H9 (cell line): Measurements from ENCODE around the gene MASTL. TPM values are rescaled to one million over a fixed set of nuclear protein-coding genes. Genes with fewer than 3 reads are reported as not detected.

Experiments
- DNase-seq: peaks from one replicate; pipeline ENCODE4 v3.0.0-alpha.2; 2017
- H2AFZ ChIP-seq: one replicate; pipeline ENCODE4 v1.6.1; 2013; ENCODE audit warnings: mild to moderate bottlenecking, low read length, control low read depth, moderate library complexity
- H2AK5ac ChIP-seq: 2 replicates; pipeline ENCODE4 v1.6.1; 2013; ENCODE audit warnings: low read length, control low read depth, mixed read lengths; ENCODE audit not compliant: insufficient read length
- H2BK120ac ChIP-seq: one replicate; pipeline ENCODE4 v1.6.1; 2013; ENCODE audit warnings: low read depth, mild to moderate bottlenecking, low read length, control low read depth, inconsistent platforms; ENCODE audit not compliant: poor library complexity, severe bottlenecking
- H2BK12ac ChIP-seq: 2 replicates; pipeline ENCODE4 v1.6.1; 2013; ENCODE audit warnings: low read length, control low read depth, mixed read lengths, low read depth; ENCODE audit not compliant: insufficient read length
- H2BK15ac ChIP-seq: 2 replicates; pipeline ENCODE4 v1.6.1; 2013; ENCODE audit warnings: low read depth, low read length, control low read depth
- H2BK20ac ChIP-seq: one replicate; pipeline ENCODE4 v1.6.1; 2013; ENCODE audit warnings: low read depth, mild to moderate bottlenecking, low read length, control low read depth, inconsistent platforms; ENCODE audit not compliant: poor library complexity, severe bottlenecking
- H2BK5ac ChIP-seq: 2 replicates; pipeline ENCODE4 v1.6.1; 2013; ENCODE audit warnings: low read length, control low read depth, mixed read lengths; ENCODE audit not compliant: insufficient read length
- H3K14ac ChIP-seq: 2 replicates; pipeline ENCODE4 v1.6.1; 2013; ENCODE audit warnings: low read length, control low read depth; ENCODE audit not compliant: insufficient read depth
- H3K18ac ChIP-seq: 2 replicates; pipeline ENCODE4 v1.6.1; 2013; ENCODE audit warnings: low read depth, mild to moderate bottlenecking, mixed read lengths, low read length, control low read depth; ENCODE audit not compliant: insufficient read length
- H3K23ac ChIP-seq: 2 replicates; pipeline ENCODE4 v1.6.1; 2013; ENCODE audit warnings: low read length, control low read depth, mixed read lengths, low read depth; ENCODE audit not compliant: insufficient read length
- H3K23me2 ChIP-seq: 2 replicates; pipeline ENCODE4 v1.6.1; 2013; ENCODE audit warnings: low read depth, mild to moderate bottlenecking, mixed read lengths, low read length, control low read depth; ENCODE audit not compliant: insufficient read length, poor library complexity, severe bottlenecking
- H3K27ac ChIP-seq: 2 replicates; pipeline ENCODE4 v1.5.1; 2013; ENCODE audit warnings: low read length, control low read depth, mixed read lengths, low read depth; ENCODE audit not compliant: insufficient read length
- H3K27me3 ChIP-seq: 2 replicates; pipeline ENCODE4 v1.6.1; 2013; ENCODE audit warnings: low read length, control low read depth, inconsistent platforms; ENCODE audit not compliant: insufficient read depth
- H3K4ac ChIP-seq: 2 replicates; pipeline ENCODE4 v1.6.1; 2013; ENCODE audit warnings: low read depth, mild to moderate bottlenecking, control low read depth, inconsistent platforms, low read length, moderate library complexity
- H3K4me1 ChIP-seq: 2 replicates; pipeline ENCODE4 v1.6.1; 2013; ENCODE audit warnings: low read length, control low read depth, inconsistent platforms; ENCODE audit not compliant: insufficient read depth
- H3K4me2 ChIP-seq: 2 replicates; pipeline ENCODE4 v1.6.1; 2013; ENCODE audit warnings: low read length, control low read depth, mixed read lengths; ENCODE audit not compliant: insufficient read length, insufficient read depth
- H3K56ac ChIP-seq: 2 replicates; pipeline ENCODE4 v1.6.1; 2013; ENCODE audit warnings: low read depth, mild to moderate bottlenecking, mixed read lengths, low read length, control low read depth; ENCODE audit not compliant: insufficient read length
- H3K79me1 ChIP-seq: 2 replicates; pipeline ENCODE4 v1.6.1; 2013; ENCODE audit warnings: low read depth, mild to moderate bottlenecking, moderate library complexity, low read length, control low read depth, inconsistent platforms; ENCODE audit not compliant: insufficient read depth, poor library complexity, severe bottlenecking
- H3K79me2 ChIP-seq: 2 replicates; pipeline ENCODE4 v1.6.1; 2013; ENCODE audit warnings: low read length, control low read depth, inconsistent platforms; ENCODE audit not compliant: insufficient read depth
- H3K9ac ChIP-seq: 2 replicates; pipeline ENCODE4 v1.6.1; 2013; ENCODE audit warnings: low read length, control low read depth, mixed read lengths; ENCODE audit not compliant: insufficient read length; ENCODE audit errors: extremely low read depth
- H3K9me3 ChIP-seq: one replicate; pipeline ENCODE4 v1.6.1; 2013; ENCODE audit warnings: low read depth, low read length, inconsistent platforms; ENCODE audit not compliant: control insufficient read depth
- H3T11ph ChIP-seq: one replicate; pipeline ENCODE4 v1.6.1; 2013; ENCODE audit warnings: mild to moderate bottlenecking, low read length, control low read depth, inconsistent platforms
- H4K20me1 ChIP-seq: one replicate; pipeline ENCODE4 v1.6.1; 2013; ENCODE audit not compliant: control insufficient read depth, insufficient read length, insufficient read depth
- H4K5ac ChIP-seq: 2 replicates; pipeline ENCODE4 v1.6.1; 2013; ENCODE audit warnings: low read depth, mild to moderate bottlenecking, mixed read lengths, low read length, control low read depth; ENCODE audit not compliant: insufficient read length
- H4K8ac ChIP-seq: replicated peaks from 2 replicates; pipeline ENCODE4 v1.6.1; 2013; ENCODE audit warnings: low read length, control low read depth, mixed read lengths, low read depth; ENCODE audit not compliant: insufficient read length
- H4K91ac ChIP-seq: 2 replicates; pipeline ENCODE4 v1.6.1; 2013; ENCODE audit warnings: low read depth, mild to moderate bottlenecking, moderate library complexity, mixed read lengths, low read length, control low read depth; ENCODE audit not compliant: insufficient read length
- H3K27ac Mint-ChIP-seq, 3 experiments: 2 replicates in 2 of 3; 3 replicates in 1 of 3; pipeline ENCODE4 v1.8.0; 2020 to 2021; ENCODE audit warnings: mixed read lengths in 3 of 3, mild to moderate bottlenecking in 1 of 3, moderate library complexity in 1 of 3
- H3K27me3 Mint-ChIP-seq: 2 replicates; pipeline ENCODE4 v1.8.0; 2021; ENCODE audit warnings: low read depth, mild to moderate bottlenecking, moderate library complexity, mixed read lengths
- H3K36me3 Mint-ChIP-seq, 3 experiments: 2 replicates in 2 of 3; 3 replicates in 1 of 3; pipeline ENCODE4 v1.8.0; 2020 to 2021; ENCODE audit warnings: low read depth in 3 of 3, mixed read lengths in 3 of 3; ENCODE audit not compliant: insufficient read depth in 1 of 3
- H3K4me1 Mint-ChIP-seq, 2 experiments: 2 replicates each; pipeline ENCODE4 v1.8.0; 2020; ENCODE audit warnings: mixed read lengths in 2 of 2
- H3K4me3 Mint-ChIP-seq, 2 experiments: 2 replicates in 1 of 2; 3 replicates in 1 of 2; pipeline ENCODE4 v1.8.0; 2020 to 2021; ENCODE audit warnings: mild to moderate bottlenecking in 2 of 2, mixed read lengths in 2 of 2, moderate library complexity in 1 of 2
- H3K9me3 Mint-ChIP-seq, 2 experiments: 2 replicates in 1 of 2; 3 replicates in 1 of 2; pipeline ENCODE4 v1.8.0; 2020; ENCODE audit warnings: mild to moderate bottlenecking in 2 of 2, mixed read lengths in 2 of 2, moderate library complexity in 1 of 2
- CTCF ChIP-seq: fragments of 200-600 bp; sonication (generic); conservative IDR thresholded peaks from 3 replicates; pipeline ENCODE4 v1.8.0; 2021; ENCODE audit warnings: antibody characterized with exemption, mild to moderate bottlenecking
- WGBS: extraction: QIAGEN DNeasy Blood & Tissue Kit; methylation state at CpG from one replicate; pipeline ENCODE4 v1.1.7; 2013; ENCODE audit warnings: missing lambda C conversion rate, low lambda C conversion rate, mixed read lengths; ENCODE audit not compliant: insufficient read length; ENCODE audit errors: extremely low coverage; 5-methylcytosine and 5-hydroxymethylcytosine counted together
- total RNA-seq: library from RNA; stranded (reverse); gene quantifications from 2 replicates; pipeline ENCODE4 v1.2.1, GENCODE V29; 2021

MASTL gene
- total RNA-seq, 1 experiment from 2014 or later, result 35.0 TPM

- Histone ChIP-seq H4K5ac (no peak overlapping the region), H3K23me2 (no peaks in the 10 kb centered on the region), H2BK5ac (no peak overlapping the region), H2BK120ac (no peak overlapping the region), H3K4me2 (no peak overlapping the region), H3K79me2 (no peaks in the 10 kb centered on the region), H3K18ac (no peak overlapping the region), H2BK15ac (no peak overlapping the region), H3K27me3 (no peaks in the 10 kb centered on the region), H3K9ac (no peak overlapping the region), H2BK12ac (no peak overlapping the region), H3T11ph (no peak overlapping the region), H3K56ac (no peak overlapping the region), H4K8ac (no peak overlapping the region), H2AK5ac (no peak overlapping the region), H3K79me1 (no peaks in the 10 kb centered on the region), H2AFZ (no peak overlapping the region), H3K4ac (no peak overlapping the region), H4K91ac (no peak overlapping the region), H3K9me3 (no peaks in the 10 kb centered on the region), H3K14ac (no peak overlapping the region), H3K4me1 (no peaks in the 10 kb centered on the region), H4K20me1 (no peaks in the 10 kb centered on the region), H2BK20ac (no peak overlapping the region), H3K27ac (no peak overlapping the region), H3K23ac (no peak overlapping the region)
- DNase-seq, result no peak
- H3K36me3 Mint-ChIP-seq, result peaks cover 2 to 12% (median 6%) of the 10 kb centered on the region in 3 experiments; a peak in 3 of 7 replicates
- no peak for TF ChIP-seq CTCF
- H3K27me3 Mint-ChIP-seq, result no peaks in the 10 kb centered on the region
- H3K27ac Mint-ChIP-seq, result no peak overlapping the region
- no CpG with 5 or more reads among the region's 8 CpGs for WGBS
- no peaks in the 10 kb centered on the region; a peak in 1 of 5 replicates for H3K9me3 Mint-ChIP-seq
- H3K4me1 Mint-ChIP-seq, result no peaks in the 10 kb centered on the region
- no peak overlapping the region for H3K4me3 Mint-ChIP-seq
Measured at GRCh38 chr10:27225011-27225590, 69.9 kb downstream of the MASTL start.
